Measurements from ENCODE around the gene CHRD. TPM values are rescaled to one million over a fixed set of nuclear protein-coding genes. Genes with fewer than 3 reads are reported as not detected.

The CHRD gene
- total RNA-seq, 1 experiment from 2014 or later = not detected

- intact Hi-C loops (cut with micrococcal nuclease) = no loop called here
- Mint-ChIP-seq H3K9me3 (ENCODE audit: unreplicated experiment) (no peaks in the 10 kb centered on the region), H3K36me3 (ENCODE audit: insufficient read depth, unreplicated experiment) (peaks cover 24% of the 10 kb centered on the region), H3K27ac (ENCODE audit: low read depth, unreplicated experiment) (no peak overlapping the region), H3K27me3 (ENCODE audit: insufficient read depth, unreplicated experiment) (no peaks in the 10 kb centered on the region), H3K4me1 (ENCODE audit: insufficient read depth, unreplicated experiment) (peaks cover 13% of the 10 kb centered on the region), H3K4me3 (ENCODE audit: unreplicated experiment) (no peak overlapping the region)
- no TSS peak for BruUV-seq (replicated peaks)
- CTCF ChIA-PET = interaction anchor here (0.7 to 1.1 kb wide), 7 partner anchors 9 to 152 kb away, joined by 3 to 5 read pairs (median 4); partner anchors contain the start of gene EEF1AKMT4
- TF ChIP-seq CTCF (IDR thresholded peaks at IDR 0.05; ENCODE audit: unreplicated experiment) = no peak
- POLR2A ChIA-PET = interaction anchor here (1.3 to 1.6 kb wide), 2 partner anchors 8 to 17 kb away, joined by 4 to 5 read pairs; partner anchors contain the start of genes CLCN2 and POLR2H
- no peak for DNase-seq (ENCODE audit: unreplicated experiment)
These were observed 35.1 kb upstream of the CHRD start for GRCh38 chr3:184344579-184345316.

GRCh38 chr3:184345317-184346144 is 34.3 kb upstream of the CHRD start:
- POLR2A ChIA-PET = interaction anchor here (0.6 to 1.6 kb wide), 3 partner anchors 9 to 397 kb away, joined by 3 to 5 read pairs (median 4); partner anchors contain the start of genes CLCN2 and POLR2H

DNA sequence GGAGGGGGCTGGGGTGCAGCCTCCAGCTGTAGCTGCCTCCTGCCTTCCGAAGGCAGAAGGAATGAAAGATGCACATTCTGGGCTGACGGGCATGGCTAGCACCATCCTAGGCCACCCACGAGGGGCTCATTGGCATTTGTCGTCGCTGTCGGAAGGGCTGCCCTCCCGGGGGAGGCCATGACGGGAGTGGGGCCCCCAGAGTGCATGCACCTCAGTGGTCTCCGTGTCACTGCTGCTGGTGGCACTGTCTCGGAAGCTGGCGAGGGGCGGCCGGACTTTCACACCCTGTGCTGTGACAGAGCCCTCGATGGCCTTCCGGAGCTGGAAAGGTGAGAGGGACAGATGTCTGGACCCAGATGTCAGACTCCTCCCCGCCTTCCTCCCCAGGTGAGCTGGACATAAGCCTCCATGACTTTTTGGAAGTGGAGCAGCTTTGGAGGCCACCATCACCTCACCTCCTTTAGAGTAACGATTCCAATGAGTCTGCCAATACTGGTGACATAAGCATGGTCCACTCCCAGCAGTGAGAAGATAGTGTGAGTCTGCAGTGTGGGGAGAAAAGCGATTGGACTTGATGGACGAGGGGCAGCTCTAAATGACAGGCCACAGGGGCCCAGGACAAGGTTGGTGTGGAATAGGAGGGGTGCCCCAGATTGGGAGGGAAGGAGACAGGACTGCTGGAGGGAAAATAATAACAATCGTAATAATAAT is 33.2 kb upstream of the CHRD start:
- intact Hi-C loops (cut with micrococcal nuclease) = no loop called here

More at GRCh38 chr3:184345317-184346144, 34.3 kb upstream of the CHRD start:
- no peak overlapping the region for H3K27ac Mint-ChIP-seq (ENCODE audit: low read depth, unreplicated experiment)
- H3K9me3 Mint-ChIP-seq (ENCODE audit: unreplicated experiment) = no peaks in the 10 kb centered on the region
- no peaks in the 10 kb centered on the region for H3K27me3 Mint-ChIP-seq (ENCODE audit: insufficient read depth, unreplicated experiment)
- CTCF ChIA-PET = interaction anchor here (0.6 to 1.4 kb wide), 10 partner anchors 8 to 157 kb away, joined by 3 to 5 read pairs (median 3); partner anchors contain the start of gene EEF1AKMT4
- no peak overlapping the region for H3K4me3 Mint-ChIP-seq (ENCODE audit: unreplicated experiment)
- peak; percentile 84 for DNase-seq (ENCODE audit: unreplicated experiment)
- intact Hi-C loops (cut with micrococcal nuclease) = no loop called here
- TF ChIP-seq CTCF (IDR thresholded peaks at IDR 0.05; ENCODE audit: unreplicated experiment) = peak; percentile 45
- peaks cover 27% of the 10 kb centered on the region for H3K36me3 Mint-ChIP-seq (ENCODE audit: insufficient read depth, unreplicated experiment)
- BruUV-seq (replicated peaks) = no TSS peak
- H3K4me1 Mint-ChIP-seq (ENCODE audit: insufficient read depth, unreplicated experiment) = peaks cover 13% of the 10 kb centered on the region

More for the DNA sequence above, 33.2 kb upstream of the CHRD start:
- ChIA-PET CTCF (interaction anchor here (1.4 kb wide), 2 partner anchors 9 to 25 kb away, joined by 3 to 7 read pairs; no protein-coding TSS in a partner anchor), POLR2A (interaction anchor here (0.7 to 1.6 kb wide), 3 partner anchors 10 to 201 kb away, joined by 3 to 4 read pairs (median 3); no protein-coding TSS in a partner anchor)
- no TSS peak for BruUV-seq (replicated peaks)
- Mint-ChIP-seq H3K27ac (ENCODE audit: low read depth, unreplicated experiment) (no peak overlapping the region), H3K36me3 (ENCODE audit: insufficient read depth, unreplicated experiment) (peaks cover 31% of the 10 kb centered on the region), H3K4me3 (ENCODE audit: unreplicated experiment) (no peak overlapping the region), H3K4me1 (ENCODE audit: insufficient read depth, unreplicated experiment) (peaks cover 11% of the 10 kb centered on the region), H3K27me3 (ENCODE audit: insufficient read depth, unreplicated experiment) (no peaks in the 10 kb centered on the region), H3K9me3 (ENCODE audit: unreplicated experiment) (no peaks in the 10 kb centered on the region)
- no peak for DNase-seq (ENCODE audit: unreplicated experiment)
- no peak for TF ChIP-seq CTCF (IDR thresholded peaks at IDR 0.05; ENCODE audit: unreplicated experiment)
